Caco-2 (cell line): ENCODE results near the gene NUP37. TPM values are rescaled to one million over a fixed set of nuclear protein-coding genes. Genes with fewer than 3 reads are reported as not detected.

Experiments
- Bru-seq: library from RNA; stranded (reverse); fragments of 400-500 nt; gene quantifications from one replicate; lab custom pipeline; 2021; lab: Mats Ljungman, UMichigan
- BruChase-seq, 2 experiments: library from RNA; stranded (reverse); fragments of 400-500 nt; gene quantifications; one replicate each; lab custom pipeline; 2021; lab: Mats Ljungman, UMichigan
- BruUV-seq: library from RNA; stranded (reverse); fragments of 400-500 nt; replicated peaks from 2 replicates; lab custom pipeline; 2021; lab: Mats Ljungman, UMichigan
- CTCF ChIA-PET: fragments of 300-600 bp; sonication (Branson Sonifier 250); formaldehyde crosslinking; loops from one replicate; lab custom pipeline; 2022; ENCODE audit warnings: antibody characterized with exemption; lab: Charles Lee
- POLR2A ChIA-PET: fragments of 300-600 bp; sonication (Branson Sonifier 250); formaldehyde crosslinking; loops from one replicate; lab custom pipeline; 2022; ENCODE audit warnings: antibody characterized with exemption; lab: Charles Lee
- DNase-seq, 2 experiments: peaks; one replicate each; pipeline versions ENCODE4 v3.0.0 to v3.0.0-alpha.2; 2020 to 2022
- H3K27me3 ChIP-seq: replicated peaks from 2 replicates; pipeline ENCODE4 v1.6.0; 2011; ENCODE audit warnings: low read length; ENCODE audit not compliant: control insufficient read depth, insufficient read depth
- H3K36me3 ChIP-seq: 2 replicates; pipeline ENCODE4 v1.5.1; 2011; ENCODE audit warnings: low read length; ENCODE audit not compliant: control insufficient read depth, insufficient read depth
- H3K4me1 ChIP-seq: fragments of 250-450 bp; sonication (Bioruptor Pico); 2 replicates; pipeline ENCODE4 v1.5.1; 2020; ENCODE audit warnings: mild to moderate bottlenecking
- H3K4me3 ChIP-seq: 2 replicates; pipeline ENCODE4 v1.5.1; 2011; ENCODE audit warnings: low read depth, mild to moderate bottlenecking, control low read depth, low read length
- H3K9me3 ChIP-seq: fragments of 250-450 bp; sonication (Bioruptor Pico); 2 replicates; pipeline ENCODE4 v1.5.1; 2020; ENCODE audit warnings: mild to moderate bottlenecking, moderate library complexity
- H3K27ac Mint-ChIP-seq: one replicate; pipeline ENCODE4 v1.8.0; 2022; ENCODE audit warnings: mixed read lengths; ENCODE audit not compliant: unreplicated experiment
- H3K27me3 Mint-ChIP-seq: one replicate; pipeline ENCODE4 v1.8.0; 2022; ENCODE audit warnings: mixed read lengths; ENCODE audit not compliant: insufficient read depth, unreplicated experiment
- H3K36me3 Mint-ChIP-seq: one replicate; pipeline ENCODE4 v1.8.0; 2022; ENCODE audit warnings: mild to moderate bottlenecking, mixed read lengths; ENCODE audit not compliant: insufficient read depth, unreplicated experiment
- H3K4me1 Mint-ChIP-seq: one replicate; pipeline ENCODE4 v1.8.0; 2022; ENCODE audit warnings: low read depth, mixed read lengths; ENCODE audit not compliant: unreplicated experiment
- H3K4me3 Mint-ChIP-seq: one replicate; pipeline ENCODE4 v1.8.0; 2022; ENCODE audit warnings: mild to moderate bottlenecking, moderate library complexity, mixed read lengths; ENCODE audit not compliant: unreplicated experiment
- H3K9me3 Mint-ChIP-seq: one replicate; pipeline ENCODE4 v1.8.0; 2022; ENCODE audit warnings: mixed read lengths; ENCODE audit not compliant: unreplicated experiment
- CTCF ChIP-seq, 2 experiments: fragments of 200-600 bp in 1 of 2; IDR thresholded peaks; 1 replicate in 1 of 2; 2 replicates in 1 of 2; pipeline versions ENCODE4 v1.5.1 to v1.8.0; 2011 to 2022; ENCODE audit warnings: antibody characterized with exemption in 1 of 2, control low read depth in 1 of 2, inconsistent platforms in 1 of 2, low read depth in 1 of 2, low read length in 1 of 2, mild to moderate bottlenecking in 1 of 2, moderate library complexity in 1 of 2; ENCODE audit not compliant: insufficient read depth in 1 of 2, severe bottlenecking in 1 of 2, unreplicated experiment in 1 of 2
- intact Hi-C: fragments of 100-400 bp; cut with micrococcal nuclease; formaldehyde crosslinking; loops from one replicate; pipeline ENCODE4 v1.10.0; 2022; ENCODE audit not compliant: unreplicated experiment
- long read RNA-seq: library from polyadenylated mRNA; stranded (forward); transcript quantifications from one replicate; pipeline ENCODE4 v2.0.0, GENCODE V29; 2022
- total RNA-seq: library from RNA; stranded (reverse); gene quantifications from 2 replicates; pipeline ENCODE4 v1.2.3, GENCODE V29; 2022

Gene NUP37
- total RNA-seq: 78.9 and 87.4 TPM in 2 replicates
- percentile 82 among the genes with signal in this experiment for Bru-seq, nascent RNA
- BruChase-seq, experiment 1, labeled RNA remaining after a 2-hour chase: percentile 68 among the genes with signal in this experiment
- BruChase-seq, experiment 2, labeled RNA remaining after a 6-hour chase: percentile 73 among the genes with signal in this experiment
- long read RNA-seq, transcript NUP37-209 (10 exons, 2,372 nt): major isoform, 103 of 116 reads
- long read RNA-seq, transcript NUP37-201 (9 exons, 1,203 nt): minor isoform, 7 of 116 reads
- long read RNA-seq, partial matches to known transcripts: 1 of 116 reads
- long read RNA-seq, other reads (novel, unspliced or antisense): 5 of 116 reads

- no peak for TF ChIP-seq CTCF (IDR thresholded peaks at IDR 0.05; ENCODE audit: insufficient read depth in 1 of 2, low read depth in 1 of 2, low read length in 1 of 2, severe bottlenecking in 1 of 2, unreplicated experiment in 1 of 2)
- no TSS peak for BruUV-seq
- Mint-ChIP-seq H3K4me3 (peak within 1 kb of the TSS; percentile 90), H3K9me3 (no peaks in the 10 kb centered on the region), H3K27me3 (no peaks in the 10 kb centered on the region), H3K36me3 (peaks cover 35% of the 10 kb centered on the region), H3K4me1 (no peaks in the 10 kb centered on the region), H3K27ac (peak within 1 kb of the TSS; percentile 49)
- H3K4me1 ChIP-seq: peaks cover 3% of the 10 kb centered on the region; the same call in 1 of the 2 replicates
- no peaks in the 10 kb centered on the region; the same call in 1 of the 2 replicates for H3K36me3 ChIP-seq
- H3K9me3 ChIP-seq: no peaks in the 10 kb centered on the region
- DNase-seq: peak; percentile 94 to 95
- intact Hi-C loops: loop anchor here (1.0 to 10.0 kb wide), 4 partner anchors 58 to 365 kb away; no protein-coding TSS in a partner anchor
- H3K4me3 ChIP-seq: peak within 1 kb of the TSS; percentile 55
- no peaks in the 10 kb centered on the region for H3K27me3 ChIP-seq
- POLR2A ChIA-PET: interaction anchor here (1.2 kb wide), 1 partner anchor 58 kb away, joined by 6 read pairs; the partner anchor contains the start of gene WASHC3
- CTCF ChIA-PET: interaction anchor here (1.4 kb wide), 1 partner anchor 691 kb away, joined by 3 read pairs; no protein-coding TSS in a partner anchor
Observed at GRCh38 chr12:102119674-102120563, at the start of gene NUP37, which contains the start of gene PARPBP. TSS of gene NUP37 (minus strand) at chr12:102120114. CDS start at chr12:102118518, 1,596 bp downstream. TSS of gene PARPBP (plus strand) at chr12:102120183. CDS start at chr12:102123889, 3,706 bp downstream.

GRCh38 chr12:102167821-102168604 is 48.1 kb upstream of the NUP37 start:
- Histone ChIP-seq H3K4me1 (no peaks in the 10 kb centered on the region), H3K36me3 (no peaks in the 10 kb centered on the region), H3K4me3 (no peak overlapping the region), H3K27me3 (no peaks in the 10 kb centered on the region), H3K9me3 (no peaks in the 10 kb centered on the region; the same call in 1 of the 2 replicates)
- ChIA-PET CTCF (no interaction called here), POLR2A (no interaction called here)
- intact Hi-C loops: loop anchor here (5.0 kb wide), 1 partner anchor 226 kb away; no protein-coding TSS in a partner anchor
- H3K27me3 Mint-ChIP-seq: no peaks in the 10 kb centered on the region
- no peaks in the 10 kb centered on the region for H3K9me3 Mint-ChIP-seq
- BruUV-seq: no TSS peak
- no peak for TF ChIP-seq CTCF (IDR thresholded peaks at IDR 0.05; ENCODE audit: insufficient read depth in 1 of 2, low read depth in 1 of 2, low read length in 1 of 2, severe bottlenecking in 1 of 2, unreplicated experiment in 1 of 2)
- no peak overlapping the region for H3K4me3 Mint-ChIP-seq
- H3K36me3 Mint-ChIP-seq: no peaks in the 10 kb centered on the region
- no peak overlapping the region for H3K27ac Mint-ChIP-seq
- DNase-seq: no peak
- H3K4me1 Mint-ChIP-seq: no peaks in the 10 kb centered on the region
